ENCODE measurements around the gene FOSL2.

- no peak for TF ChIP-seq YY1 (IDR thresholded peaks at IDR 0.05; ENCODE audit: insufficient read depth, insufficient read length)
- TF ChIP-seq SUZ12 (IDR thresholded peaks at IDR 0.05; ENCODE audit: extremely low read depth, insufficient read depth, insufficient read length): no peak
- no peak for TF ChIP-seq ZNF274 (IDR thresholded peaks at IDR 0.05; ENCODE audit: low read depth, low read length)
These were observed 47.8 kb upstream of the FOSL2 start for GRCh38 chr2:28344756-28345373.
